T-helper 9 cell (primary cell): Measurements from ENCODE around the gene CDC25B.
"Not testable (repeated sequence)": the region's sequence is repeated elsewhere in the genome, so short reads cannot be mapped to it uniquely, and the experiment has no call there.

Source experiments
- DNase-seq: peaks from one replicate; pipeline ENCODE4 v3.0.0-alpha.2; 2020

The CDC25B gene

GRCh38 chr20:3808544-3808943 is 12.4 kb downstream of the CDC25B start:
- DNase-seq, result no peak

DNA sequence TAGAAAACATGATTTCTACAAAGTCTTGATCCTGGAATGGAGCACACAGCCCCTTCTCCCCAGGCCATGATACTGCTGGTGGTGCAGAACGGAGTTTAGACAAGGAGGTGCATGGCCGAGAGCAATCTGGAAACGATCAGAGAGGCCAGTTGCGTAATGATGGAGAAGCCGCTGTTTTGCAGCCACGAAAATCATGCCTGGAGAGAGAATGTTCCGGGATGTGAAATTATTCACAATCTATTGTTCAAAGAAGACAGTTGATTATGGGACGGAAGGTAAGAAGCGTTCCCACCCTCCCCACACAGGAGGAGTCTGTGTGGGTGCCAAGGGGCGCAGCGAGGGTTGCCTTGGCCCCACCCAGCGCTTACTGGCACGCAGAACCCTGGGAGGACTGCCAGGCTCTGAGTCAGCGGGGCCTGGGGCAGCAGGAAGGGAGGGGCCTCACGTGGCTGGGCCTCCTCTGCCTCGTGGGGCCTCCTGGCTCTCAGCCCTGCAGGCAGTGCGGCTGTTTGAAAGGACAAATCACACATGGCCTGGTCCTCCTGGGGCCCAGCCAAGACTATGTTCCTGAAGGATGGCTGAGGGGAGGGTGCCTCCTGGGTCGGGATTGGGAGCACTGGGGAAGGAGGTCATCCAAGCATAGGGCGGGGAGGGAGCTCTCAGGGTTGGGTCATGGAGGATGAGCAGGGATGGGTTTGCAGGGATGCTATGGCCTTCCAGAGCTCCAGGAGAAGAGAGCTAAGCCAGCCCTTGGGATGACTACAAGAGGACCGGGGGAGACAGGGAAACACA is 15.6 kb downstream of the CDC25B start:
- peak; percentile 87 for DNase-seq

- no peak for DNase-seq
These were observed 16.2 kb downstream of the CDC25B start for GRCh38 chr20:3812259-3812681.

DNA sequence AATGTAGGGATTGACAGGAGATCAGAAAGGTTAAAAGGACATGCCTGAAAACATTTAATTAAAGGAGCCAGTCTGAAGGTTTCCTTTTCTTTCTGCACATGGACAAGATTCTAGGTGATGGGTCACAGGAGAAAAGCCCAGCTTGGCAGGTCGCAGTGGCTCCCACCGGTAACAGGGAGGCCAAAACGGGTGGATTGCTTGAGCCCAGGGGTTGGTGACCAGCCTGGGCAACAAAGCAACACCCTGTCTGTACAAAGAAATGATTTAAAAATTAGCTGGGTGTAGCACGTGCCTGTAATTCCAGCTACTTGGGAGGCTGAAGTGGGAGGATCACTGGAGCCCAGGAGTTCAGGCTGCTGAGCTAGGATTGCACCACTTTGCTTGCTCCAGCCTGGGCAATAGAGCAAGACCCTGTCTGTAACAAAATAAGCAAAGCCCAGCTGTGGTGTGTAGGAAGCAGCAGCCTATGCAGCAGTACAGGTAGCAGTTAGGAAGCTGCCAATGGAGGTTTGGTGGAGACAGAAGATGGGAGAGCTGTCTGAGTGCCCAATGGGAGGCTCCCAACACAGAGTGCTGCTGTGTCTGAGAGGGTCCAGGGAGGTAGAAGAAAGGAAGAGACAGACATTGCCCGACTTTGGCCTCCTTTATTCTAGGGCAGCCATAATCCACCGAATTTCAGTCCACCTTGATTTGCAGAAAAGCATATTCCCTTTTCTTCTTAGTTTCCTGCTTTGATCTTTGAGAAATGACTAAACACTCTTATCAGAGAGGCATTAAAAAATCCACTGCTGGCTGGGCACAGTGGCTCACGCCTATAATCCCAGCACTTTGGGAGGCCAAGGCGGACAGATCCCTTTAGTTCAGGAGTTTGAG is 17.1 kb downstream of the CDC25B start:
- DNase-seq, result no peak

- no peak for DNase-seq
These were observed 17.9 kb downstream of the CDC25B start for GRCh38 chr20:3813848-3814581.

DNA sequence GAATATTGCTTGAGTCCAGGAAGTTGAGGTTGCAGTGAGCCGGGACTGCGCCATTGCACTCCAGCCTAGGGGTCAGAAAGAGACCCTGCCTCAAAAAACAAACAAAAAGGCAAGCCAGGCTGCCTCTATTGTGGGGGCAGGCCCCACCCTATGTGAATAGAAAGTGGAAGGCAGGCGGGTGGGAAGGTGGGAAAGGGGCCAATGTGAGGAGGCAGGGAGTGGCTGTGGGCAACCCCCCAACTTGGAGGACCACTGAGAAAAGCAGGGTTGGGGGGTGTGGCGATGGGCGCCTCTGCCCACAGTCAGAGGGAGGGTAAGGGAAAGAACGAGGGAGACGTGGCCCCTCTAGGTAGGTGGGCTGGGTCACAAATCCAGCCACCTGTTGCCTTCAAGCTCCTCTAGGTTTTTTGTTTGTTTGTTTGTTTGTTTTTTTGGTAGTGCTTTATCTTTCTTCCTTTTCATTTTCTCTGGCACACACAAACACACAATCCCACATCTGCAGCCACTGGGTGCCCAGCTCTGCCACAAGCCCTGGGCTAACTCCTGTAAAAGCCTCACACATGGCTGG is 18.9 kb downstream of the CDC25B start:
- no peak for DNase-seq

GRCh38 chr20:3815703-3816315 is 19.7 kb downstream of the CDC25B start:
- no peak for DNase-seq

DNA sequence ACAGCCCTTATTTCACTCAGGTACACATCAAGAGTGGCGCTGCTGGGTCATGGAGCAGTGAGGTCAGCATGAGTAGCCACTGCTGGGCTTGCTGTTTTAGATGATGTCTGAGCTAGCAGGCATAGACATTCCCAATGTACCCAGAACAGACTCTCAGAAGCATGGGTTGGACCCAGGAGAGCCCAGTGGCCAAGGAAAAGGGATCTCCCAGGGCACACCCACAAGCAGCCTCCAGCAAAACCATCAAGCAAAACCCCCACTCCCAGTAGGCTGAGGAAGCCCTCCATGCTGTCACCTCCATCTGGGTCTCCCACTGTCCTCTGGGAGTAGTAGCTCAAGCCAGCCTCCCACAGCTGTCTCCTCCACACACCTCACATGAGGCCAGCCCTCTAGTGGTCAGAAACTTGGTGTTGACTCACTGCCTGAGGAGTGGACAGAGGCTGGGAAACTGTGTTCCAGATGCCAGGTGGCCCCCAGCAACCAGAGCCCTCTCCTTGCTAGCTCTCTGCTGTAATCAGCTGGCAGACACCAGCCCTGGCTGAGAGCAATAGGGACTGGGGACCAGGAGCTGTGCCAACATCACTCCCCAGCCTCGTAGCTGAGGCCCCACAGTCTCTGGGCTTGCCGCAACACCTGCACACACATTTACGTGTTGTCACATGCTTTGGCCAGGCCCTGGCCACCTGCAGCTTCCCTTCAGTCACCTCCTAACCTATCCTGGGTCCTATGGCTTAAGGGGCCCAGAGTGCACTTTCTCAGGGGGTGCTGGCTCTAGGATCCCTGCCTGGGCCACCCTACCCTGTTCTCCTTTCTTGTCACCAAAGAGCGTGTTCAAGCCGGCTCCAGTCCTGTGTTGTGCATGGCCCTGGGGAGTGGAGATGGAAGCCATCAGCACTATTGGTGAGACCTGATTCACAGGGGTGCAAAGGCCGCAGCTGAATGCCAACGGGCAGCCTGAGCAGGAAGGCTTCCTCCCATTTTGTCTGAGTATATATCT is 22.3 kb downstream of the CDC25B start:
- no peak for DNase-seq

DNA sequence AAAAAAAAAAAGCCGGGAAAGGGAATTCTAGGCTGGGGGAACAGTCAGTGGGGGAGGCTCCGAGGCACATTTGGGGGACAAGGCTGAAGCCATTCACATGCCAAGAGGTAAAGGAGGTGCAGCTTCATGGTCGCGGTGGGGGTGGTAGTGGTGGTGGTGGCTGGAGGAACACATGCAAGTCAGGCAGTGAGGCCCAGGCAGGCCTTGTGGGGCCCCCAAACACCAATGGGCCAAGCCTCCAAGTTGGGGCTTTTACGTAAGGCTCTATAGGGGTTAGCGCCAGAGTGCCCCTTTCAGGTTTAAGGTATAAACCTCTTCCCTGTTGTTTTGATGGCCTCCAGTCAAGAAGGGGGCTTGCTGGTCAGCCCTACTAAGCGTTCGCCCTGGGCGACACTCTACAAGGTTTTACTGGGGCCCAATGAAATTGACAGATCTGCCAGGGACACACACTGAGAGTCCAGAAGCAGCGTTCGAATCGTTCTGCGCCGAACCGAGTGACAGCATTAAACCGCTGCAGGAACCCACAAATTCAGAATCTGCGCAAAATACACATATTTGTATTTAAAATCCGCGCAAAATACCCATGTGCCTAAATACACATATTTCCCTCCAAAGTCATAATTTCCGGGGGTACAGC is 23.4 kb downstream of the CDC25B start:
- DNase-seq, result no peak

DNA sequence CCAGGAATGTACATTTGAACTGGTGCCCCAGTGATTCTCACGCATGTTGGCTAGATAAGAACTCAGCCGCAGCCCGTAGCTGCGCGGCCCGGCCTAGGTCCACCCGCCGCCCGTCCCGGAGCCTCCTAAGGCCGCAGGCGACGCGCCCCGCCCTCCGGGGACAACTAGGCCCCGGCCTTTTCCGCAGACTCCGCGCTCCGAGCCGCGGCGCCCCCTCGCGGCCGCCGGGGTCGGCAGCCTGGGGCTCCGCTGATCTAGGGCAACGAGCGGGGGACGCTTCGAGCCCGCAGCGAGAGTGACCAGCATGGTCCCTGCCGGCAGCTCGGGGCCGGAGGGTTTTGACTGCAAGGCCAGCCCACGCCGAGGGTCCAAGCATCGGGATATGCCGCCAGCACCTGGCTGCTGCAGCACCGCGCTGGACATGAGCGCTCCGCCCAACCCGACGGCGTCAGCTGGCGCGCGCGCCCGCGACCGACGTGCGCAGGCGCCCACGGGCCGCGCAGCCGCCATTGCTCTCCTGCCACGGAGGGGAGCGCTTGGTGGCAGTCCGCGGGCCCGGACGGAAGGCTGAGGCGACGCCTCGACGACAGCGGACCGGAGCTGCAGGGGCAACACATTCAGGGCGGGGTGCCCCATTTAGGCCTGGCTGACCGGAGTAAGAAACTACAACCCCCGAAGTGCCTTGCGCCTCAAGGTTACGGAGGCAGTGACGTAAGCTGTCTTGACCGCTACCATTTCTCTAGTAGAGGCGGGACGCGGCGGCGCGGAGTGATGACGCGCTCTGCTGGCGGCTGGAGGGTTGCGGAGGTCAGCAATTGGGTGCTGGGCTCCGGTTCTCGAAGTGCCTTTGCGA is 24.2 kb downstream of the CDC25B start, which contains the start of gene AP5S1:
AP5S1 (plus strand) TSS at position 500 of the 853 bp plus-strand sequence. CDS start 1,571 bp downstream, outside the sequence.
- peak; percentile 90 for DNase-seq

DNA sequence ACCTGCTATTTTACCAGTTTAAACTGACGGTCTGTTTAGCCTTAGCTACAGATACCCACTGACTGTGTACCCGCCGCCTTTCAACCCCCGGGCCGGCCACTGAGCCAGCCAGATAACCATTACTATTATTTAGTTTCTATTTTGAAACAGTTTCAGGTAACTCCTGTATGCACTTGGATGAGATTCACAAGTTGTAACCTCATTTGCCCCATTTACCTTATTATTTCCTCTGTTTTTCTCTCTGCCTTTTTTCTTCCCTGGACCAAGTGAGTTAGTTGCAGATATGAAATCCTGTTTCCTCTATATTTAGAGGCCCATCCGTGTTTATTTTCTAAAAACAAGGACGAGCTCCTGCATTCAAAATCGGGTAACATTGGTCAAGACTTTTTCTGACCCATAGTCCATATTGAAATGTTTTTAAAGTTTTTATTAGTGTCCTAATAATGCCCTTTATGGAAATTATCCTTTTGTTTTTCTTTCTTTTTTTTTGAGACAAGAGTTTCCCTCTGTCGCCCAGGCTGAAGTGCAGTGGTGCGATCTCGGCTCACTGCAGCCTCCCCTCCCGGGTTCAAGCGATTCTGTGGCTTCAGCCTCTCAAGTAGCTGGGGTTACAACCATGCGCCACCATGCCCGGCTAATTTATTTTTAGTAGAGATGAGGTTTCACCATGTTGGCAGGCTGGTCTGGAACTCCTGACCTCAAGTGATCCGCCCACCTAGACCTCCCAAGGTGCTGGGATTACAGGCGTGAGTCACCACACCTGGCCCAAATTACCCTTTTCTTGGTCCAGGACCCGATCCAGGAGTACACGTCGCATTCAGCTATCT is 25.0 kb downstream of the CDC25B start:
- no peak for DNase-seq

- no peak for DNase-seq
These were observed 25.9 kb downstream of the CDC25B start for GRCh38 chr20:3821996-3822395.

DNA sequence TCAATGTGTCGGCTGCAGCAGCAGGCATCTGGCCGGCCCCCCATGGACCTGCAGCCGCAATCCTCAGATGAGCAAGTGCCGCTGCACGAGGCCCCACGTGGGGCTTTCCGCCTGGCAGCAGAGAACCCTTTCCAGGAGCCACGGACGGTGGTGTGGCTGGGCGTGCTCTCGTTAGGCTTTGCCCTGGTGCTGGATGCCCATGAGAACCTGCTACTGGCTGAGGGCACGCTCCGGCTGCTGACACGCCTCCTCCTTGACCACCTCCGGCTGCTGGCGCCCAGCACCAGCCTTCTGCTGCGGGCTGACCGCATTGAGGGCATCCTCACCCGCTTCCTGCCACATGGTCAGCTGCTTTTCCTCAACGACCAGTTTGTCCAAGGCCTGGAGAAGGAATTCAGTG is 27.8 kb downstream of the CDC25B start:
- no peak for DNase-seq

DNA sequence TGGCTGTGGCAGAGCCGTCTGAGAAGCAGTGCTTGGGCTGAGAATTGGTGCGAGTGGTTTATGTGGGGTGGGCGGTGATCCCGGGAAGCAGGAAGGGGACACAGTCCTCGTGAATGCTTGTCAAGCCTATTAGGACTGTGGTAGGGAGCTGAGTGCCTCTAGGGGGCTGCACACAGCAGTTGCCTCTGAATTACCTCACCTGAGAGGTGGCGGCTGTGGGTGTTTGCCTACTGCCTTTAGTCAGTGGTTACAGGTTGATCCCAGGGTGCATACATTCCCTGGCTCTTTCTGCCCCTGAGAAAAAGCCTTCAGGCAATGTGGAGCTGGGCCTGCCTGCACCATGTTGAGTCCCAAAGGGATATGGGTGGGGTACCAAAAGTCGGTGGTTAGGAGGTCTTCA is 29.4 kb downstream of the CDC25B start:
- no peak for DNase-seq

- DNase-seq, result no peak
These were observed 30.3 kb downstream of the CDC25B start for GRCh38 chr20:3826420-3826819.

GRCh38 chr20:3828798-3829197 is 32.7 kb downstream of the CDC25B start:
- no peak for DNase-seq

DNA sequence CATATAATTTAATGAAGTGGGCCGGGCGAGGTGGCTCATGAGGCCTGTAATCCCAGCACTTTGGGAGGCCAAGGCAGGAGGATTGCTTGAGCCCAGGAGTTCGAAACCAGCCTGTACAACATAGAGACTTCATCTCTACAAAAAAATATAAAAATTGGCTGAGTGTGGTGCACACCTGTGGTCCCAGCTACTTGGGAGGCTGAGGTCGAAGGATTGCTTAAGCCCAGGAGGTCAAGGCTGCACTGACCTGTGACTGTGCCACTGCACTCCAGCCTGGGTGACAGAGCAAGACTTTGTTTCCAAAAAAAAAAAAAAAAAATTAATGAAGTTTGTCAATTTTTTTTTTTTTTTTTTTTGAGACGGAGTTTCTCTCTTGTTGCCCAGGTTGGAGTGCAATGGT is 33.8 kb downstream of the CDC25B start:
- not testable (repeated sequence) for DNase-seq

DNA sequence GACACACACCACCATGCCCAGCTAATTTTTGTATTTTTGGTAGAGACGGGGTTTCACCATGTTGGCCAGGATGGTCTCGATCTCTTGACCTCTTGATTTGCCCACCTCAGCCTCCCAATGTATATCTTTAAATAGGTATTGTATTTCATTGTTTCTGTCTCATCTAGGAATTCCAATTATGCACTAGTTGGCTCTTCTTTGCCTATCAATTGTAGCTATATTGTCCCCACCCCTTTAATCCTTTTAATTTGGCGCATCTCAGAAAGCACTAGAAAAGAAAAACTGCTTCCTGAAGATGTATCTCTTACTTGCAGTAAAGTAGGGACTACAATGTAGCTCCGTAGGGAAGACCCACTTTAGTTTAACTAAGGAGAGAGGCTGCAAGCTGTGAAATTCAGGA is 40.0 kb downstream of the CDC25B start:
- no peak for DNase-seq

GRCh38 chr20:3839328-3839727 is 43.2 kb downstream of the CDC25B start:
- no peak for DNase-seq
